Liver (tissue), 9 donors: ENCODE results near the gene MTHFD1L. TPM values are rescaled to one million over a fixed set of nuclear protein-coding genes. Genes with fewer than 3 reads are reported as not detected.

Source experiments
- DNase-seq: peaks from one replicate; pipeline ENCODE4 v3.0.0-alpha.2; 2017; ENCODE audit warnings: low spot score
- H3K27ac ChIP-seq, 2 donors: one replicate each; pipeline ENCODE4 v1.7.0; 2013; ENCODE audit warnings: inconsistent platforms in 2 of 2, low read length in 2 of 2, control low read depth in 1 of 2, low read depth in 1 of 2, mild to moderate bottlenecking in 1 of 2
- H3K27me3 ChIP-seq, 4 donors: one replicate each; pipeline versions ENCODE4 v1.6.1 to v1.7.0; 2013; ENCODE audit warnings: low read length in 3 of 4, inconsistent platforms in 1 of 4, mild to moderate bottlenecking in 1 of 4, moderate library complexity in 1 of 4; ENCODE audit not compliant: control insufficient read depth in 4 of 4, insufficient read depth in 4 of 4
- H3K36me3 ChIP-seq, 4 donors: one replicate each; pipeline versions ENCODE4 v1.6.1 to v1.7.0; 2013; ENCODE audit warnings: low read length in 3 of 4, mild to moderate bottlenecking in 3 of 4, low read depth in 1 of 4, moderate library complexity in 1 of 4; ENCODE audit not compliant: control insufficient read depth in 4 of 4, insufficient read depth in 3 of 4
- H3K4me1 ChIP-seq, 4 donors: one replicate each; pipeline versions ENCODE4 v1.6.1 to v1.7.0; 2013; ENCODE audit warnings: low read length in 3 of 4, mild to moderate bottlenecking in 3 of 4, moderate library complexity in 1 of 4; ENCODE audit not compliant: control insufficient read depth in 4 of 4, insufficient read depth in 4 of 4
- H3K4me3 ChIP-seq, 3 donors: one replicate each; pipeline versions ENCODE4 v1.6.1 to v1.7.0; 2013; ENCODE audit warnings: low read length in 3 of 3, control low read depth in 1 of 3, low read depth in 1 of 3, mild to moderate bottlenecking in 1 of 3
- H3K9ac ChIP-seq, 2 donors: one replicate each; pipeline ENCODE4 v1.7.0; 2013; ENCODE audit warnings: low read length in 2 of 2, mild to moderate bottlenecking in 2 of 2, moderate library complexity in 2 of 2, control low read depth in 1 of 2, low read depth in 1 of 2
- H3K9me3 ChIP-seq, 4 donors: one replicate each; pipeline versions ENCODE4 v1.6.1 to v1.7.0; 2013; ENCODE audit warnings: low read length in 3 of 4; ENCODE audit not compliant: control insufficient read depth in 4 of 4
- ATF3 ChIP-seq: IDR thresholded peaks from 2 replicates; pipeline ENCODE4 v1.6.1; 2016; ENCODE audit warnings: antibody characterized with exemption
- CTCF ChIP-seq: fragments of 150-350 bp; IDR thresholded peaks from 2 replicates; pipeline ENCODE4 v1.5.1; 2017; ENCODE audit warnings: improper control_type of control experiment, low read depth, low read length; ENCODE audit not compliant: missing input control
- EGR1 ChIP-seq, 2 donors: IDR thresholded peaks; 2 replicates each; pipeline ENCODE4 v1.6.1; 2016 to 2018; ENCODE audit warnings: antibody characterized with exemption in 2 of 2, low read depth in 2 of 2
- FOXA2 ChIP-seq: IDR thresholded peaks from 2 replicates; pipeline ENCODE4 v1.6.1; 2016; ENCODE audit warnings: antibody characterized with exemption
- GABPA ChIP-seq, 2 donors: IDR thresholded peaks in 1 of 2; conservative IDR thresholded peaks in 1 of 2; 2 replicates each; pipeline ENCODE4 v1.6.1; 2016; ENCODE audit warnings: antibody characterized with exemption in 2 of 2, mild to moderate bottlenecking in 1 of 2, moderate library complexity in 1 of 2
- HNF4A ChIP-seq, 2 donors: conservative IDR thresholded peaks; 2 replicates each; pipeline ENCODE4 v1.6.1; 2016; ENCODE audit warnings: antibody characterized with exemption in 2 of 2, mild to moderate bottlenecking in 2 of 2
- HNF4G ChIP-seq: IDR thresholded peaks from 2 replicates; pipeline ENCODE4 v1.6.1; 2016; ENCODE audit warnings: antibody characterized with exemption
- JUND ChIP-seq, 2 donors: IDR thresholded peaks; 2 replicates each; pipeline ENCODE4 v1.6.1; 2016; ENCODE audit warnings: antibody characterized with exemption in 2 of 2
- MAX ChIP-seq: IDR thresholded peaks from 2 replicates; pipeline ENCODE4 v1.6.1; 2016; ENCODE audit warnings: antibody characterized with exemption
- NR2F2 ChIP-seq: IDR thresholded peaks from 2 replicates; pipeline ENCODE4 v1.6.1; 2016; ENCODE audit warnings: antibody characterized with exemption
- RAD21 ChIP-seq, 2 donors: IDR thresholded peaks; 2 replicates each; pipeline ENCODE4 v1.6.1; 2016; ENCODE audit warnings: antibody characterized with exemption in 2 of 2, mild to moderate bottlenecking in 2 of 2
- REST ChIP-seq: IDR thresholded peaks from 2 replicates; pipeline ENCODE4 v1.6.1; 2016; ENCODE audit warnings: antibody characterized with exemption, mild to moderate bottlenecking
- RXRA ChIP-seq, 2 donors: IDR thresholded peaks; 2 replicates each; pipeline ENCODE4 v1.6.1; 2017 to 2018; ENCODE audit warnings: antibody characterized with exemption in 2 of 2, mild to moderate bottlenecking in 1 of 2
- SP1 ChIP-seq: IDR thresholded peaks from 2 replicates; pipeline ENCODE4 v1.6.1; 2018; ENCODE audit warnings: antibody characterized with exemption, mild to moderate bottlenecking
- TAF1 ChIP-seq: conservative IDR thresholded peaks from 2 replicates; pipeline ENCODE4 v1.6.1; 2016; ENCODE audit warnings: antibody characterized with exemption, mild to moderate bottlenecking
- YY1 ChIP-seq: IDR thresholded peaks from 2 replicates; pipeline ENCODE4 v1.6.1; 2016; ENCODE audit warnings: antibody characterized with exemption, mild to moderate bottlenecking
- ZBTB33 ChIP-seq: IDR thresholded peaks from 2 replicates; pipeline ENCODE4 v1.6.1; 2016; ENCODE audit warnings: antibody characterized with exemption
- WGBS: extraction: QIAGEN DNeasy Blood & Tissue Kit; methylation state at CpG from one replicate; pipeline ENCODE4 v1.1.7; 2013; 5-methylcytosine and 5-hydroxymethylcytosine counted together
- polyA plus RNA-seq, 2 donors: library from polyadenylated mRNA; stranded (reverse) in 1 of 2; unstranded in 1 of 2; fragments of 200-250 nt in 1 of 2; fragments of >200 nt in 1 of 2; fragmentation: Nextera tagmentation in 1 of 2; extraction: Ambion mirVana in 1 of 2; gene quantifications; one replicate each; pipeline versions ENCODE4 v1.2.1 to v1.2.3, GENCODE V29; 2013 to 2015
- total RNA-seq, 2 donors: library from RNA; depleted of rRNA; stranded (reverse); fragments of >200 nt; gene quantifications; one replicate each; pipeline ENCODE4 v1.2.3, GENCODE V29; 2014
- donor health status: healthy.
- donor health status: healthy.
- donor health status: healthy.
- donor health status: healthy.
- donor health status: healthy.

The MTHFD1L gene
- total and polyA plus RNA-seq, 4 donors = 2.0 to 7.7 (median 2.8) TPM

GRCh38 chr6:150890346-150890745, 24.8 kb downstream of the MTHFD1L start:
- Histone ChIP-seq H3K27me3 (no peaks in the 10 kb centered on the region), H3K4me1 (peaks cover 0 to 5% (median 2%) of the 10 kb centered on the region in 4 donors), H3K4me3 (no peak overlapping the region), H3K9me3 (no peaks in the 10 kb centered on the region), H3K27ac (no peak overlapping the region), H3K9ac (no peak overlapping the region), H3K36me3 (no peaks in the 10 kb centered on the region)
- 97% methylated on average over 13 of the region's 13 CpGs for WGBS
- TF ChIP-seq RXRA (IDR thresholded peaks at IDR 0.05) = no peak
- no peak for TF ChIP-seq ATF3
- TF ChIP-seq RAD21 (IDR thresholded peaks at IDR 0.05) = no peak
- no peak for TF ChIP-seq GABPA (IDR thresholded peaks at IDR 0.05 in 1 of 2, conservative IDR thresholded peaks at IDR 0.05 in 1 of 2)
- no peak for TF ChIP-seq ZBTB33
- TF ChIP-seq MAX = no peak
- TF ChIP-seq FOXA2 = no peak
- TF ChIP-seq TAF1 = no peak
- TF ChIP-seq HNF4G = no peak
- TF ChIP-seq SP1 = no peak
- no peak for TF ChIP-seq EGR1 (IDR thresholded peaks at IDR 0.05; ENCODE audit: low read depth in 2 of 2)
- TF ChIP-seq YY1 = no peak
- no peak for TF ChIP-seq NR2F2
- no peak for TF ChIP-seq CTCF
- TF ChIP-seq REST = no peak
- TF ChIP-seq HNF4A (conservative IDR thresholded peaks at IDR 0.05) = no peak
- TF ChIP-seq JUND (IDR thresholded peaks at IDR 0.05) = no peak
- no peak for DNase-seq
